HG02623 (cell line): Measurements from ENCODE around the gene RDX.
"Not testable (repeated sequence)": the region's sequence is repeated elsewhere in the genome, so short reads cannot be mapped to it uniquely, and the experiment has no call there.

Source experiments
- ATAC-seq: cut with Tn5 transposase; IDR thresholded peaks from one replicate; pipeline ENCODE4 v1.9.1; 2021; ENCODE audit warnings: moderate library complexity; ENCODE audit not compliant: unreplicated experiment

The RDX gene

GRCh38 chr11:110306019-110306388 is 9.6 kb upstream of the RDX start:
- not testable (repeated sequence) for ATAC-seq

- ATAC-seq = no peak
These were observed 9.0 kb upstream of the RDX start for GRCh38 chr11:110305169-110306018.

GRCh38 chr11:110303414-110303826 is 7.0 kb upstream of the RDX start:
- ATAC-seq = no peak

- no peak for ATAC-seq
These were observed 5.2 kb upstream of the RDX start for GRCh38 chr11:110301577-110301976.

GRCh38 chr11:110301032-110301431 is 4.6 kb upstream of the RDX start:
- no peak for ATAC-seq

DNA sequence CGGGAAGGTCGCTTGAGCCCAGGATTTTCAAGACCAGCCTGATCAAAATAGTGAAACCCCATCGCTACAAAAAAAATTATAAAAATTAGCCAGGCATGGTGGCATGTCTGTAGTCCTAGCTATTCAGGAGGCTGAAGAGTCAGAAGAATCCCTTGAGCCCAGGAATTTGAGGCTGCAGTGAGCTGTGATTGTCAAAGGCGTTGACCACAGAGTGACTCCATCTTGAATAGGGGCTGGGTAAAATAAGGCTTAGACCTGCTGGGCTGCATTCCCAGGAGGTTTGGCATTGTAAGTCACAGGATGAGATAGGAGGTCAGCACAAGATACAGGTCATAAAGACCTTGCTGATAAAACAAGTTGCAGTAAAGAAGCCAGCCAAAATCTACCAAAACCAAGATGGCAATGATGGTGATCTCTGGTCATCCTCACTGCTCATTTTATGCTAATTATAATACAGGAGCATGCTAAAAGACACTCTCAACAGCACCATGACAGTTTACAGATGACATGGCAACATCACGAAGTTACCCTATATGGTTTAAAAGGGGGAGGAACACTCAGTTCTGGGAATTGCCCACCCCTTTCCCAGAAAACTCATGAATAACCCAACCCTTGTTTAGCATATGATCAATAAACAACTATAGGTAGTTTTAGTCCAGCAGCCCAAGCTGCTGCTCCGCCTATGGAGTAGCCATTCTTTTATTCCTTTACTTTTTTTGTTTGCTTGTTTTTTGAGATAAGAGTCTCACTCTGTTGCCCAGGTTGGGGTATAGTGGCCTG is 2.8 kb upstream of the RDX start:
- ATAC-seq = no peak

- no peak for ATAC-seq
These were observed 1.9 kb upstream of the RDX start for GRCh38 chr11:110298301-110298765.

- no peak for ATAC-seq
These were observed 1.4 kb upstream of the RDX start for GRCh38 chr11:110297726-110298300.

DNA sequence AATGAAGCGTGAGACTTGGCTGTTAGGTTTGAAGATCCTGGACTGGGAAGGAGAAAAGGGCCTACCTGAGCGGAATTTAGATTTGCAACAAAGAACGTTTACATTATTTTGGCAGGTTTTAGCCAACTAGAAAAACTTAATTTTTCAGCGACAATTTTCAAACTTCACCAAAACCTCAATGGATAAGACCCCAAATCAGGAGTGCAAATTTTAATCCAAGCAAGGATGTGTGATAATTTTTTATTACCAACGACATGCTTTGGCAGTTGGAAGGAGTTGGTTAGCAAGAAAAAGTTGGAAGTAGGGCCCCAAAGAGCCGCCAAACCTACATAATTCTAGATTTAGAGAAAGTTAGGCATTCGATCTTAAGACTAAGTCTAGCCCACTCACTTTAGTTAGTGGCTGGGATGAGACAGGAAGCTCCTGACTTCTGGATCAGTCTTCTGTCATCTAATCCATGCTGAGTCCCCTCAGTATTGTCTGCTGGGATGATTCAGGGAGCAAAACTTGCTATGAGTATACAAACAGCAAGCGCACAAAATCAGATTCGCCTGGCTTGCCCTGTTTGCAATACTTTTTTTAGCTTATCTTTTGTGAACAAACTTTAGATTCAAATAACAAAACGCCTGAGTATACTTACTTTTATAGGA is 787 bp upstream of the RDX start:
- ATAC-seq = no peak

GRCh38 chr11:110295531-110296225 is 736 bp downstream of the RDX start:
- ATAC-seq = peak; percentile 48

GRCh38 chr11:110295086-110295485 is 1.3 kb downstream of the RDX start:
- ATAC-seq = no peak

DNA sequence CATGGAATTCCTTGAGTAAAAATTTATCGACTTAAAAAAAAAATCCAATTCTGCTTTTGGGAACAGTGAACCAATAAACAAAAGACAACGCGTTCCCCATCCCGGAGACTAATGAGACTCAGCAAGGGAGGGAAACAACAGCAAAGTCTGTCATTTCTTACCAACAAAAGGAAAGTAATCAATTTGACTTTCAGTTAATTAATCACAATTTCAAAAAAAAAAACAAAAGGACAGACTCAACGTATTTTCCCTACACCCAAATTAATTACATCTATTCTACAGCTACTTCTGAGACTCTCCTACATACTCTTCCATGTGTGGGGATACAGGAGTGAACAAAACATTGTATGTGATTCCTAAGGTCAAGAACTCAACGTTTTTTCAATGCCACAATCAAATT is 1.9 kb downstream of the RDX start:
- no peak for ATAC-seq

- no peak for ATAC-seq
These were observed 3.0 kb downstream of the RDX start for GRCh38 chr11:110293389-110293788.

GRCh38 chr11:110292146-110292545 is 4.3 kb downstream of the RDX start:
- not testable (repeated sequence) for ATAC-seq

- ATAC-seq = no peak
These were observed 5.7 kb downstream of the RDX start for GRCh38 chr11:110290591-110291334.

- ATAC-seq = no peak
These were observed 6.9 kb downstream of the RDX start for GRCh38 chr11:110289472-110289871.

- peak; percentile 50 for ATAC-seq
These were observed 8.9 kb downstream of the RDX start for GRCh38 chr11:110287537-110287936.

DNA sequence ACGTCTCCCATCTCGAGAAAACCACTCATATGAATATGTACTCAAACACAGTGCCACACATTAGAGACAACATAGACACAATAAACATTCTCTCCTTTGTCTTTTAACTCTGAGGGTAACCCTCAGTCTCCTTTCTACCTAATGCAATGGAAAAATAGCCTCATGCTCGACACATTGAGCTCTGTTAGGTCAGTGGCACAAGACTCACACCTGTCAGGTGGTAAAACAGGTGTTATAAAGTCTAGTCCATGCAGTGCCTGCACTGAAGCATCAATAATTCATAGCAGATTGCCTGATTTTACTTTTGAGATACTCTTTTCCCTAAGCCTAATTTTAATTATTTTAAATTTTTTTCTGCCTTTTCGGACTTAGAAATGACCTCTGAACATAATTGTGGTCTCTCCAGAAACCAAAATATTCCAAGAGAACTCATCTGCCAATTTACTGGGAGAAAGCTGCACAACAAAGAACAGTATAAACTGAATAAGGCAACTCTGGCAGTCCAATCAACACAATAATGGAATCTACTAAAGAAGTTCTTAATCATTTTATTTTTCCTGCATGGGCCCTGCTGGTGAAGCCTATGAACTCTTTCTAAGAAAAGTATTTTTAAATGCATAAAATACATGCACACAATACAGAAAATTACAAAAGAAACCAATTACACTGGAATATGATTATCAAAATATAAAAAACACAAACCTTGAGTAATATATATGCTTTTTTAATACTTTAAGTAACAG is 9.9 kb downstream of the RDX start:
- ATAC-seq = no peak

- no peak for ATAC-seq
These were observed 12.6 kb downstream of the RDX start for GRCh38 chr11:110283862-110284261.
